Kidney (tissue), 22 donors: ENCODE measurements around the gene OR4D5. TPM values are rescaled to one million over a fixed set of nuclear protein-coding genes. Genes with fewer than 3 reads are reported as not detected.

Experiments used
- DNase-seq, 5 donors: peaks; one replicate each; pipeline ENCODE4 v3.0.0-alpha.2; 2013 to 2020
- FAIRE-seq: peaks from 2 replicates; lab custom pipeline; 2012; peaks lifted over from hg19 to GRCh38; lab: Jason Lieb, UNC
- H3K27ac ChIP-seq, 2 donors: one replicate each; pipeline ENCODE4 v1.7.0; 2013; ENCODE audit warnings: low read depth in 2 of 2, low read length in 2 of 2, inconsistent platforms in 1 of 2
- H3K27me3 ChIP-seq: one replicate; pipeline ENCODE4 v1.7.1; 2013; ENCODE audit warnings: low read length, inconsistent platforms; ENCODE audit not compliant: control insufficient read depth, insufficient read depth
- H3K36me3 ChIP-seq, 3 donors: one replicate each; pipeline versions ENCODE4 v1.7.0 to v1.7.1; 2013; ENCODE audit warnings: low read length in 3 of 3, control low read depth in 1 of 3, inconsistent platforms in 1 of 3; ENCODE audit not compliant: insufficient read depth in 3 of 3, control insufficient read depth in 2 of 3
- H3K4me1 ChIP-seq, 3 donors: one replicate each; pipeline versions ENCODE4 v1.7.0 to v1.7.1; 2013; ENCODE audit warnings: low read length in 3 of 3, inconsistent platforms in 1 of 3, low read depth in 1 of 3; ENCODE audit not compliant: control insufficient read depth in 2 of 3, insufficient read depth in 2 of 3
- H3K4me3 ChIP-seq, 3 donors: one replicate each; pipeline versions ENCODE4 v1.7.0 to v1.8.1; 2013; ENCODE audit warnings: low read length in 3 of 3, control low read depth in 1 of 3, inconsistent platforms in 1 of 3
- H3K9ac ChIP-seq, 3 donors: one replicate each; pipeline versions ENCODE4 v1.7.0 to v1.7.1; 2013; ENCODE audit warnings: low read length in 3 of 3, control low read depth in 1 of 3, inconsistent platforms in 1 of 3
- H3K9me3 ChIP-seq, 3 donors: one replicate each; pipeline versions ENCODE4 v1.7.0 to v1.7.1; 2013; ENCODE audit warnings: low read length in 3 of 3, control low read depth in 1 of 3, inconsistent platforms in 1 of 3; ENCODE audit not compliant: control insufficient read depth in 2 of 3, insufficient read depth in 1 of 3
- intact Hi-C: fragments of 100-400 bp; cut with DNase I; formaldehyde crosslinking; loops from one replicate; pipeline ENCODE4 v1.11.1; 2022
- long read RNA-seq, 10 donors: library from polyadenylated mRNA in 1 of 10; unstranded in 1 of 10; transcript quantifications; one replicate each; pipeline ENCODE4 v2.0.0 and lab custom pipeline, GENCODE V29; 2021 to 2026
- polyA plus RNA-seq: library from polyadenylated mRNA; stranded (reverse); fragments of 350-450 nt; fragmentation: Illumina TruSeq; extraction: RNeasy Lipid Tissue Mini Kit (QIAGEN cat#74804); gene quantifications from one replicate; pipeline ENCODE4 v1.2.3, GENCODE V29; 2014; ENCODE audit warnings: low read depth, low replicate concordance; ENCODE audit not compliant: insufficient read depth
- total RNA-seq: library from RNA; stranded (reverse); fragmentation: NEBNext Ultra II Directional; extraction: Animal tissue kit (Norgen Biotek cat#: 25700); gene quantifications from one replicate; pipeline ENCODE4 v1.2.1, GENCODE V29; 2021
- TF ChIP-seq, protein P1 (sequence below): IDR thresholded peaks from 3 replicates; pipeline ENCODE4 v1.5.1; 2012; ENCODE audit warnings: mild to moderate bottlenecking, moderate library complexity, borderline replicate concordance; ENCODE audit not compliant: insufficient read depth; ENCODE audit errors: extremely low read depth
- donor health status: control.
- donor health status: control.
- donor health status: control.
- donor health status: control.
- donor health status: control.
- donor health status: DM: yes; HTN: yes; CAD: no.
- donor health status: Normal renal cell carcinoma (clear cell type).

The OR4D5 gene
- total RNA-seq (not detected), polyA plus RNA-seq (not detected)
- long read RNA-seq, donor 1 = 0 reads
- long read RNA-seq, donor 2 = 0 reads
- long read RNA-seq, donor 3 = 0 reads
- long read RNA-seq, donor 4 = 0 reads
- long read RNA-seq, donor 5 = 0 reads
- long read RNA-seq, donor 6 = 0 reads
- long read RNA-seq, donor 7 = 0 reads
- long read RNA-seq, donor 8 = 0 reads
- long read RNA-seq, donor 9 = 0 reads
- long read RNA-seq, donor 10 = 0 reads

DNA sequence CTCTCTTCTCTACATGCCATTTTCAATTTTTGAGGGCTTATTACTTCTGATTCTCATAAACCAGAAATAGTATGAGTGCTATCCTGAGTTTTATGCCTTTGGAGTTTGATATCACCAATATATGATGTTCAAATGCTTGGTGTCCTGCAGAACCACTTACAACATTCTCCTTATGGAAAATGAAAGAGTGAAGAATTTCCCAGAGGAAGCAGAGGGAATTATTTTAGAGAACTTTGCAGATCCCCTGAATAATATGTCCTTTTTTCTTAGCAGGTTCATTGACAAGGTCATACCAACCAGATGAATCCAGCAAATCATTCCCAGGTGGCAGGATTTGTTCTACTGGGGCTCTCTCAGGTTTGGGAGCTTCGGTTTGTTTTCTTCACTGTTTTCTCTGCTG is at the start of gene OR4D5:
Gene OR4D5 (plus strand): TSS at position 301 of the 400 bp plus-strand sequence. CDS start 0 bp downstream, at position 301.
- TF ChIP-seq, protein P1, sequence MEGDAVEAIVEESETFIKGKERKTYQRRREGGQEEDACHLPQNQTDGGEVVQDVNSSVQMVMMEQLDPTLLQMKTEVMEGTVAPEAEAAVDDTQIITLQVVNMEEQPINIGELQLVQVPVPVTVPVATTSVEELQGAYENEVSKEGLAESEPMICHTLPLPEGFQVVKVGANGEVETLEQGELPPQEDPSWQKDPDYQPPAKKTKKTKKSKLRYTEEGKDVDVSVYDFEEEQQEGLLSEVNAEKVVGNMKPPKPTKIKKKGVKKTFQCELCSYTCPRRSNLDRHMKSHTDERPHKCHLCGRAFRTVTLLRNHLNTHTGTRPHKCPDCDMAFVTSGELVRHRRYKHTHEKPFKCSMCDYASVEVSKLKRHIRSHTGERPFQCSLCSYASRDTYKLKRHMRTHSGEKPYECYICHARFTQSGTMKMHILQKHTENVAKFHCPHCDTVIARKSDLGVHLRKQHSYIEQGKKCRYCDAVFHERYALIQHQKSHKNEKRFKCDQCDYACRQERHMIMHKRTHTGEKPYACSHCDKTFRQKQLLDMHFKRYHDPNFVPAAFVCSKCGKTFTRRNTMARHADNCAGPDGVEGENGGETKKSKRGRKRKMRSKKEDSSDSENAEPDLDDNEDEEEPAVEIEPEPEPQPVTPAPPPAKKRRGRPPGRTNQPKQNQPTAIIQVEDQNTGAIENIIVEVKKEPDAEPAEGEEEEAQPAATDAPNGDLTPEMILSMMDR = no peak
- Histone ChIP-seq H3K4me3 (no peak within 1 kb of the TSS), H3K27me3 (no peaks in the 10 kb centered on the region), H3K4me1 (no peaks in the 10 kb centered on the region), H3K9ac (no peak within 1 kb of the TSS), H3K27ac (no peak within 1 kb of the TSS), H3K9me3 (no peaks in the 10 kb centered on the region), H3K36me3 (no peaks in the 10 kb centered on the region)
- DNase-seq (no peak), FAIRE-seq (no peak)
- intact Hi-C loops = no loop called here

DNA sequence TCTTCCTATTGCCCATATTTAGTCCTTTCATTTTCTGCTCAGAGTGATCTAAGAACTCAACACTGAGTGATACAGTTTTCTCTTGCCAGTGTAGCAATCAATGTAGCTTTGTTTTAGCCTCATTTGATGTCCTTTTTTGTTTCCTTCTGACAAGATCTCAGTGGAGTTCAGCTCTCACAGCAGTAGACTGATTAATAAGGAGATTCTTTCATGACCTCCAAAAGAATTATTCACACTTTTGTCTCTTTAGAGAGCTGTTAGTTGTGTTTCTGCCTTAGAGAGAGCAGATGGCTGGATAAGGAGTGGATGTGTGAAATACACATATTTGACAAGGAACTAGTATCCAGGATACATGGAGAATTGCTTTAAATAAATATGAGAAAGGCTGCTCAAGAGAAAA is 47.4 kb upstream of the OR4D5 start:
- Histone ChIP-seq H3K9ac (no peak overlapping the region), H3K4me3 (no peak overlapping the region), H3K36me3 (no peaks in the 10 kb centered on the region), H3K27me3 (no peaks in the 10 kb centered on the region), H3K9me3 (no peaks in the 10 kb centered on the region), H3K27ac (no peak overlapping the region), H3K4me1 (no peaks in the 10 kb centered on the region)
- intact Hi-C loops = no loop called here
- TF ChIP-seq, protein P1 = no peak
- FAIRE-seq = no peak
- DNase-seq = no peak

DNA sequence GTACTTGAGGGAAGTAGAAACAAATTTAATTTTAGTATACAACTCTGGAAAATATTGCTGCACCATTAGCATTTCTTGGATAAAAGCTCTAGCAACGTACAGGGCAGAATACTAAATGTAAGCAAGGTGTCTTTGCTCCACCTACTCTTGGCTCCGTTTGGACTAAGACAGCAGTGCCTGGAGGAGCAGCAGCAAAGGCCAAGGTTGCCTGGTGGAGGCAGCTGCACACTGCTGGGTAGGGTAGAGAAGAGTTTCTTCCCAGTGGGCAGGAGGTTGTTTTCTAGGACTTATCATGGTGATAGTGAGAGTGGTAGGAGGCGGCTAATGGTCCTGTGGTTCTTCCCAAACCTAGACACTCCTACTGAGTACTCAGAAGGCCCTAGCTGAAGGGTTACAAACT is 39.6 kb upstream of the OR4D5 start:
- Histone ChIP-seq H3K4me1 (no peaks in the 10 kb centered on the region), H3K9me3 (no peaks in the 10 kb centered on the region), H3K4me3 (no peak overlapping the region), H3K9ac (no peak overlapping the region), H3K36me3 (no peaks in the 10 kb centered on the region), H3K27ac (no peak overlapping the region), H3K27me3 (no peaks in the 10 kb centered on the region)
- intact Hi-C loops = no loop called here
- TF ChIP-seq, protein P1 = no peak
- FAIRE-seq (no peak), DNase-seq (no peak)

DNA sequence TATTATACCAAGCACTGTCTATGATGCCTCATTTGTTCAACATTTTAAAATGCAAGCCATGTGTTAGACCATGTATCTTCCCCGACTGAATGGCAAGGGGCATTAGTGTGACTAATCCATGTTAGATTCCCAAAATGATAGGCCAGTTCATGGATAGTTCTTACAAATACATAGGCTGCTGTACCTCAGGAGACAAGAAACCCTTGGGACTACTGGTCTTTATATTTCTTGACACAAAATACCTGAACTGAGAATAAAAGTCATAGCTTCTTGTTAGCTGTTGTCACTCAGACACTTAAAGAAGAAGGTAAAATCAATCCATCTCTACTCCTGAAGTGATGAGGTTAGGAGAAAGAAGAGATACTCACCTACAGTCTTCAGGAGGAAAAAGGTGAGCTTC is 37.5 kb upstream of the OR4D5 start, which contains the start of gene OR8D4:
Gene OR8D4 (plus strand): TSS at position 301 of the 400 bp plus-strand sequence. CDS start 4,265 bp downstream, outside the sequence.
- Histone ChIP-seq H3K9ac (no peak within 1 kb of the TSS), H3K36me3 (no peaks in the 10 kb centered on the region), H3K27me3 (no peaks in the 10 kb centered on the region), H3K4me1 (no peaks in the 10 kb centered on the region), H3K27ac (no peak within 1 kb of the TSS), H3K4me3 (no peak within 1 kb of the TSS), H3K9me3 (no peaks in the 10 kb centered on the region)
- TF ChIP-seq, protein P1 = no peak
- DNase-seq (no peak), FAIRE-seq (no peak)
- intact Hi-C loops = no loop called here
